Adipocyte (in vitro differentiated cells): Measurements from ENCODE around the gene TGFB2.

ENCODE experiments used
- DNase-seq: peaks from one replicate; pipeline ENCODE4 v3.0.0-alpha.2; 2015; ENCODE audit warnings: low read depth
- H3K27me3 ChIP-seq: replicated peaks from 2 replicates; pipeline ENCODE4 v1.7.0; 2013; ENCODE audit warnings: mild to moderate bottlenecking, low read length, moderate library complexity; ENCODE audit not compliant: control insufficient read depth, insufficient read depth
- H3K36me3 ChIP-seq: 2 replicates; pipeline ENCODE4 v1.7.0; 2013; ENCODE audit warnings: low read length, mild to moderate bottlenecking, moderate library complexity; ENCODE audit not compliant: control insufficient read depth, insufficient read depth, severe bottlenecking
- H3K4me1 ChIP-seq: 2 replicates; pipeline ENCODE4 v1.7.0; 2013; ENCODE audit warnings: mild to moderate bottlenecking, low read length, moderate library complexity; ENCODE audit not compliant: control insufficient read depth, insufficient read depth
- H3K4me3 ChIP-seq: 2 replicates; pipeline ENCODE4 v1.7.0; 2013; ENCODE audit warnings: mild to moderate bottlenecking, low read length, moderate library complexity
- H3K9ac ChIP-seq: 2 replicates; pipeline ENCODE4 v1.7.0; 2013; ENCODE audit warnings: mild to moderate bottlenecking, low read length, moderate library complexity
- H3K9me3 ChIP-seq: 2 replicates; pipeline ENCODE4 v1.7.0; 2013; ENCODE audit warnings: mild to moderate bottlenecking, low read length, moderate library complexity; ENCODE audit not compliant: control insufficient read depth

TGFB2 gene

GRCh38 chr1:218466341-218467010 lies 121.3 kb downstream of the TGFB2 start:
- no peak overlapping the region for H3K9ac ChIP-seq
- no peak overlapping the region for H3K4me3 ChIP-seq
- no peaks in the 10 kb centered on the region for H3K9me3 ChIP-seq
- H3K4me1 ChIP-seq: peaks cover 19% of the 10 kb centered on the region
- no peak for DNase-seq
- no peaks in the 10 kb centered on the region for H3K36me3 ChIP-seq
- no peaks in the 10 kb centered on the region for H3K27me3 ChIP-seq

GRCh38 chr1:218467101-218468072 lies 122.3 kb downstream of the TGFB2 start:
- Histone ChIP-seq H3K36me3 (no peaks in the 10 kb centered on the region), H3K9me3 (no peaks in the 10 kb centered on the region)

GRCh38 chr1:218468711-218469110 lies 123.6 kb downstream of the TGFB2 start:
- no peak overlapping the region for H3K4me3 ChIP-seq
- H3K9me3 ChIP-seq: no peaks in the 10 kb centered on the region
- H3K4me1 ChIP-seq: peaks cover 5% of the 10 kb centered on the region
- DNase-seq: no peak
- no peak overlapping the region for H3K9ac ChIP-seq
- H3K36me3 ChIP-seq: no peaks in the 10 kb centered on the region
- H3K27me3 ChIP-seq: no peaks in the 10 kb centered on the region

More at GRCh38 chr1:218467101-218468072, 122.3 kb downstream of the TGFB2 start:
- Histone ChIP-seq H3K4me3 (no peak overlapping the region), H3K4me1 (peaks cover 16% of the 10 kb centered on the region), H3K9ac (no peak overlapping the region), H3K27me3 (no peaks in the 10 kb centered on the region)
- DNase-seq: peak; percentile 60

- Histone ChIP-seq H3K4me3 (no peak overlapping the region), H3K36me3 (no peaks in the 10 kb centered on the region), H3K27me3 (no peaks in the 10 kb centered on the region), H3K9me3 (no peaks in the 10 kb centered on the region), H3K9ac (no peak overlapping the region), H3K4me1 (peaks cover 13% of the 10 kb centered on the region)
- no peak for DNase-seq
Measured at GRCh38 chr1:218472885-218473284, 127.7 kb downstream of the TGFB2 start.

GRCh38 chr1:218473522-218473921 lies 128.4 kb downstream of the TGFB2 start:
- Histone ChIP-seq H3K4me1 (peaks cover 13% of the 10 kb centered on the region), H3K27me3 (no peaks in the 10 kb centered on the region), H3K9ac (no peak overlapping the region), H3K4me3 (no peak overlapping the region), H3K9me3 (no peaks in the 10 kb centered on the region), H3K36me3 (no peaks in the 10 kb centered on the region)
- DNase-seq: no peak

- Histone ChIP-seq H3K4me3 (no peak overlapping the region), H3K9me3 (no peaks in the 10 kb centered on the region), H3K4me1 (peaks cover 13% of the 10 kb centered on the region), H3K27me3 (no peaks in the 10 kb centered on the region), H3K36me3 (no peaks in the 10 kb centered on the region), H3K9ac (no peak overlapping the region)
- no peak for DNase-seq
Measured at GRCh38 chr1:218474128-218474527, 129.0 kb downstream of the TGFB2 start.

- no peak for DNase-seq
- Histone ChIP-seq H3K27me3 (no peaks in the 10 kb centered on the region), H3K4me3 (no peak overlapping the region), H3K9me3 (no peaks in the 10 kb centered on the region), H3K9ac (no peak overlapping the region), H3K4me1 (peaks cover 24% of the 10 kb centered on the region), H3K36me3 (no peaks in the 10 kb centered on the region)
Measured at GRCh38 chr1:218475275-218475674, 130.1 kb downstream of the TGFB2 start.

- Histone ChIP-seq H3K9ac (no peak overlapping the region), H3K36me3 (no peaks in the 10 kb centered on the region), H3K4me3 (no peak overlapping the region), H3K4me1 (peaks cover 29% of the 10 kb centered on the region), H3K9me3 (no peaks in the 10 kb centered on the region), H3K27me3 (no peaks in the 10 kb centered on the region)
- DNase-seq: no peak
Measured at GRCh38 chr1:218475699-218476098, 130.6 kb downstream of the TGFB2 start.

GRCh38 chr1:218476385-218476784 lies 131.2 kb downstream of the TGFB2 start:
- H3K27me3 ChIP-seq: no peaks in the 10 kb centered on the region
- no peak overlapping the region for H3K4me3 ChIP-seq
- no peaks in the 10 kb centered on the region for H3K9me3 ChIP-seq
- H3K9ac ChIP-seq: no peak overlapping the region
- H3K36me3 ChIP-seq: no peaks in the 10 kb centered on the region
- peak; percentile 77 for DNase-seq
- H3K4me1 ChIP-seq: peaks cover 35% of the 10 kb centered on the region

- Histone ChIP-seq H3K27me3 (no peaks in the 10 kb centered on the region), H3K9me3 (no peaks in the 10 kb centered on the region), H3K4me1 (peaks cover 41% of the 10 kb centered on the region), H3K36me3 (no peaks in the 10 kb centered on the region), H3K4me3 (no peak overlapping the region), H3K9ac (no peak overlapping the region)
- DNase-seq: no peak
Measured at GRCh38 chr1:218478336-218478735, 133.2 kb downstream of the TGFB2 start.

- Histone ChIP-seq H3K4me3 (no peak overlapping the region), H3K9ac (no peak overlapping the region), H3K36me3 (no peaks in the 10 kb centered on the region), H3K9me3 (no peaks in the 10 kb centered on the region), H3K27me3 (no peaks in the 10 kb centered on the region), H3K4me1 (peaks cover 41% of the 10 kb centered on the region)
- peak; percentile 63 for DNase-seq
Measured at GRCh38 chr1:218479436-218480115, 134.4 kb downstream of the TGFB2 start.
